HG02588 (cell line): ENCODE data around the gene CCR2.
"Not testable (repeated sequence)": the region's sequence is repeated elsewhere in the genome, so short reads cannot be mapped to it uniquely, and the experiment has no call there.

Experiments used
- ATAC-seq: cut with Tn5 transposase; IDR thresholded peaks from one replicate; pipeline ENCODE4 v1.9.1; 2021; ENCODE audit warnings: mild to moderate bottlenecking, moderate library complexity; ENCODE audit not compliant: unreplicated experiment

Gene CCR2

DNA sequence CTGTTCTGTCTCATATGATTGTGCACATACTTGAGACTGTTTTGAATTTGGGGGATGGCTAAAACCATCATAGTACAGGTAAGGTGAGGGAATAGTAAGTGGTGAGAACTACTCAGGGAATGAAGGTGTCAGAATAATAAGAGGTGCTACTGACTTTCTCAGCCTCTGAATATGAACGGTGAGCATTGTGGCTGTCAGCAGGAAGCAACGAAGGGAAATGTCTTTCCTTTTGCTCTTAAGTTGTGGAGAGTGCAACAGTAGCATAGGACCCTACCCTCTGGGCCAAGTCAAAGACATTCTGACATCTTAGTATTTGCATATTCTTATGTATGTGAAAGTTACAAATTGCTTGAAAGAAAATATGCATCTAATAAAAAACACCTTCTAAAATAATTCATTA, 21.9 kb downstream of the CCR2 start:
- no peak for ATAC-seq

GRCh38 chr3:46378426-46378942, 24.6 kb downstream of the CCR2 start:
- no peak for ATAC-seq

DNA sequence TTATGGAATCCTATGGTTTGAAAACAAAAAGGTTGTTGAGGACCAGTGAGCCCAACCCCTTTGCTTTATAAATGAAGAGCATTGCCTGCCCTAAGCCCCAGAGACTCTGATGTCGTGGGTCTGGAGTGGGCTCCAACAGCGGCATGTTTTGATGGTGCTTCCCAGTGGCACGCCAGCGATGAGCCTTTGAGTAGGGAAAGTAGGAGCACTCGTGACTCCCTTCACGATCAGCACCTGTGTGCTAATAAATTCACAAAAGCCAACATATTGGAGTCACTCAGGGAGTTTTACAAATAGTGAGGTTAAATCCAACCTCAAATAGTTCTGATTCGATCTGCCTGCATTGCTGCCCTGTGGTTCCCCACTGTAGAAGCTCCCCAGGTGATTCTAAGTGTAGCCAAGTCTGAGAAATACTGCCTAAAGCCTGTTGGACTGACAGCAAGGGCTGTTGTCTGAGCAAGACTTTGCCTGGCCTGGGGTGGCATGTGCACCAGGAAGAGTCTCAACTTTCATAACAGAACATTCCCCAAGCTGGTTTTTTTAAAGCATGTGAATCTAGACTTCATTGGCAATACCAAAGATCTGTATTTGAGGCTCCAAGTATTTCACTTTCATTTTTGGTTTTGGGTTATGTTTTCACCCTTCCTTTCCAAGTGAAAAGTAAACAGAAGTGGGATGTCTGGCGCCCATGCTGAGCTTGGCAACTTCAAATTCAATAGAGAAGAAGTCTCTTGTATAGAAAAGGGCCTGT, 26.7 kb downstream of the CCR2 start:
- no peak for ATAC-seq

GRCh38 chr3:46381625-46382024, 27.7 kb downstream of the CCR2 start:
- no peak for ATAC-seq

- no peak for ATAC-seq
Measured at GRCh38 chr3:46383211-46383950, 29.5 kb downstream of the CCR2 start.

- ATAC-seq = no peak
Measured at GRCh38 chr3:46383951-46384330, 30.0 kb downstream of the CCR2 start.

- ATAC-seq = no peak
Measured at GRCh38 chr3:46386205-46386604, 32.3 kb downstream of the CCR2 start.

- ATAC-seq = not testable (repeated sequence)
Measured at GRCh38 chr3:46388847-46389246, 34.9 kb downstream of the CCR2 start.

DNA sequence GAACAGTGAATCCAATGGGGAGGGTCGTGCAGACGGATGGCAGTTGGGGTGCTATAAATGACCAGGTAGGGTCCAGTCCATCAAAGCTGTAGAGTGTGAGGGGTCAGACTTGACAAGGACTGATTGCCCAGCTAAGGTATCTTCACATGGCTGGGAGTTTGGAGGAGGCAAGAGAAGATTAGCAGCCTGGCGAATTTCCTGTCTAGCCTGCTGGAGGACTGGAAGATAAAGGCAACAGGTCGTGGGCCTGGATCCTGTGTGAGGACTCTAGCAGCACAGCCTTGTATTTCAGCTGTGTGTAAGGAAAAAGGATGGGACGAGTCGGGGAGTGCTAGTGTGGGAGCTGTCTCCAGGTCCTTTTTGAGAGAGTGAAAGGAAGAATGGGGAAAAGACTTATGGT, 35.4 kb downstream of the CCR2 start:
- no peak for ATAC-seq

- not testable (repeated sequence) for ATAC-seq
Measured at GRCh38 chr3:46391526-46391925, 37.6 kb downstream of the CCR2 start.

DNA sequence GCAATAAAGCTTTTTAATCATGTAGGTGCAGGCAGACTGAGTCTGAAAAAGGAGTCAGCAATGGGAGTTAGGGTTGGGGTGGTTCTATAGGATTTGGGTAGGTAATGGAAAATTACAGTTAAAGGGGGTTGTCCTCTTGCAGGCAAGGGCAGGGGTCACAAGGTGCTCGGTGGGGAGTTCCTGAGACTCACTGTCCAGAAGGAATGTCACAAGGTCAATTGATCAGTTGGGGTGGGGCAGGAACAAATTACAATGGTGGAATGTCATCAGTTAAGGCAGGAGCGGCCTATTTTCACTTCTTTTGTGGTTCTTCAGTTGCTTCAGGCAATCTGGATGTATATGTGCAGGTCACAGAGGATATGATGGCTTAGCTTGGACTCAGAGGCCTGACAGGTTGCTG, 39.1 kb downstream of the CCR2 start:
- ATAC-seq = no peak

DNA sequence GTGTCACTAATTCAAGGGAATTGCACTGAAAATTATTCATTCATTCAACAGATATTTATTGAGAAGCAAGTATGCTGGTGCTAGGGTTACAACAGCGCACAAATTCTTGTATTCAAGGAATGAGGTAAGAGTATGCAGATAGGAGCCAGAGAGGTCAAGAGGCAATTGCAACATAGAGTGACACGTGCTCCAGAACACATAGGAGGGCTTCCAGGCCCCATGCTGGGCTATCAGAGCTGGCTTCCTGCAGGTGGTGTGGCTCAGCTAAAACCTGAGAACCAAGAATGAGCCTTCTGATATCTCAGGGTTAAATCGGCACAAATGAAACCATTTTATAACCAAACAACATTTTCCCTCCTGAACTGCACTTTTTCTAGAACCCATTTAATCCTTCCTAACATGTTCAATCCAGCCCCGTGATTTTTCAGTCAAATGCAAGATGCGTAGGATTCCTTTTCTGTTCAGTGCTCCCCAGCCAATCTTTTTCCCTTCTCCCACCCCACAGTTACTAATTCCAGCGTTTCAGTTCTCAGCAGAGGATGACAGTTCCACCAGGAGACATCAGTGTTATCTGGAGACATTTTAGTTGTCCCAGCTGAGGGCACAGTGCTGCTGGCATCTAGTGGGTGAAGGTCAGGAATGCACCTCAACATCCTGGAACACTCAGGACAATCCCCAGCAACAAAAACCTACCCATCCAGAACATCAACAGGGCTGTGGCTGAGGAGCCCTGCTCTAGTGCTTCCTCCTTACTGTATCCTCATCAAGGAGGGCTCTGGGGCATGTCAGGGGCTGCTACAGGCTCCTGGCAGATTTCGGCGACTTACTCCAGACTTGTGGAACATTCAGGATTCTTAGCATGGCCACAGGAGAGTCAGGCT, 39.9 kb downstream of the CCR2 start:
- no peak for ATAC-seq

- ATAC-seq = no peak
Measured at GRCh38 chr3:46395210-46395661, 41.3 kb downstream of the CCR2 start.

DNA sequence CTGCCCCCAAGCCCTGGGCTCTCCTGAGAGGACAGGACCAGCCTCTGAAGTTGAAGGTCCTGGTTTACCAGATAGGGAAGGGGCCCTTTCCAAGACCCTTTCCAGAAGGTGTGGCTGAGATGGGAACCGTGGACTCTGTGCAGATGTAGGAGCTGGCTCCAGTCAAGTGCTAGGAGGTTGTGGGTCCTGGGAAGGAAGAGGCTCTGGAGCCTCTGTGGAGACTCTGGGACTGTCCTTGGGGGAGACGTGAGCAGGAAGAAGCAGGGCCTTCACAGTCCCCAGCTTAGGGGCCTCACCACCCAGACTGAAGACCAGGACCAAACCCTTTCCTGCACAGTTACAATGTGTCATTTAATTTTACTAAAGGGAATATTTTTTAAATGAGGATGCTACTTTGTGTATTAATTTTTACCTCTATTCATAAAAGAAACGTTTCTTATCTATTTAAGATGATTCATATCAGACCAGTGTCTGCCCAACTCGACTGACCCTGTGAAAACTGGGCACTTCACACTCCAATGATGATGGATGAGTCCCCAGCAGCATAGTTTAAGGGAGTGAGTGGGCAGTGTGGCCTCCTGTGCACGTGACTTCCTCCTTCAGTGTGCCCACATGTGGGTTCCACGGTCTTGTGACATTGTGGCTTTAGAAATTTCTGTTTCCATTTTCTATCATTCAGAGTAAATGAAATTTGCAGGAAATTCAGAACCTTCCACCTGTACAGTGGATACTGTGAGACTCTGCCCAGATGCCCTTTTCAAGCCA, 42.0 kb downstream of the CCR2 start:
- ATAC-seq = no peak

DNA sequence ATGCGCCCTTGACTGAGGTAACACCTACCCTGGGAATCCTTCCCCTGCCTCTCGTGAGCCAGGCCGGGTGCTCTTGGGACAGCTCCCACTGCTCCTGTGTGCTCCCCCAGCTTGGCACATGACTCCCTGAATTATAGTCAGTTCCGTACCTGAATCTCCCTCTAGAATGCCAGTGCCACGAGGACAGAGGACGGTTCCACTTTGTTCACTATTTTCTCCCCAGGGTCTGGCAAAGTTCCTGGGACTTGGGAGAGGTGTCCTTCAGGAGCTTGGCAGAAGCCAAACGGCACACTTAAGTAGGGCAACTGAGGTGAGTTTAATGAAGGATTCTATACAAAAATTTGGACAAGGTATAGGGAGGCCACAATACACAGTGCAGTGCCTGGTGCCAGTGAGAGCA, 43.2 kb downstream of the CCR2 start:
- no peak for ATAC-seq

DNA sequence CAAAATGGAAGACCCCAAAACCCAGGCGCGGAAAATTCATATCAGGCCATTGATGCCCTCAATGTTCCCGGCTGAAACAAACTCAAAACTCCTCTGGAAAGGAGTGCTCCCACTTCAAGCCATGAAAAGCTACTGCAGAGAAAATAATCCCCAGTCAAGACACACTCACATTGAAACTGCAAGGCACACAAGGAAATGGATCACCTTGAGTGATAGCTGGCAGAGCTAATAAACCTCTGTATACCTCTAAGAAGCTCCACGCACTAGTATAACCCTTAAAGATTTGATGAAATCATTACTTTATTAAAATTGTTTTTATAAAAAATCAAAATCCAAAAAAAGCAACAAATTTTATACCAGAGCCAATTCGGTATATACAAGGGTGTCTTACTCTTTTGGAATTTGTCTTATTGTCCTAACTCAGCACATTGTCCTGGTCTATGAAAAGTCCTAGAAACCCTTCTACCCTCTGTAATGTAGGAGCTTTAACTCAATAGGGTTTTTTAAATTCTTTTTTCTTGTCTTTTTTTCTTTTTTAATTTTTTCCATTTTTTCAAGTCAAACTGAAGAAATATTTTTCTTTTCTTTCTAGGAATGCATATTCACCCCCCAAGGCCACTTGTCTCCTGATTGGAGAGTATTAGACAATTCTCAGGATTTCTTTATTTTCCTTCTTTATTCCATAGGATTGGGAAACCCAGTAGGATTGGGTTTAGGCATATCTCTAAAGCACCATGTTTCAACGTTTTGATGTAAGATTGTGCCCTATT, 44.5 kb downstream of the CCR2 start:
- no peak for ATAC-seq

GRCh38 chr3:46399098-46399497, 45.2 kb downstream of the CCR2 start:
- no peak for ATAC-seq

GRCh38 chr3:46399557-46399956, 45.6 kb downstream of the CCR2 start:
- ATAC-seq = no peak

- ATAC-seq = no peak
Measured at GRCh38 chr3:46400000-46400734, 46.3 kb downstream of the CCR2 start.
